Ovary (tissue), 9 donors: ENCODE measurements around the gene RAF1. TPM values are rescaled to one million over a fixed set of nuclear protein-coding genes. Genes with fewer than 3 reads are reported as not detected.

Experiments used
- polyA plus RNA-seq, 2 donors: library from polyadenylated mRNA; stranded (reverse); fragments of 200-250 nt in 1 of 2; fragments of 350-450 nt in 1 of 2; fragmentation: Illumina TruSeq in 1 of 2; extraction: RNeasy Lipid Tissue Mini Kit (QIAGEN cat#74804) in 1 of 2; gene quantifications; one replicate each; pipeline ENCODE4 v1.2.3, GENCODE V29; 2013 to 2014
- small RNA-seq: library from RNA; depleted of rRNA; stranded (forward); fragments of <200 nt; gene quantifications from one replicate; pipeline ENCODE3, GENCODE V24; 2016
- total RNA-seq, 7 donors: library from RNA; depleted of rRNA in 2 of 7; stranded (reverse); fragments of >200 nt in 2 of 7; fragmentation: NEBNext Ultra II Directional in 3 of 7; extraction: Animal tissue kit (Norgen Biotek cat#: 25700) in 3 of 7; gene quantifications; one replicate each; pipeline versions ENCODE4 v1.1.0 to v1.2.4, GENCODE V29; 2016 to 2023
- donor health status: DM: no; HTN: no; CAD: no; lungs with moderate emphysema.
- donor health status: DM: no; HTN: no; CAD: no.
- donor health status: Bipolar disorder and iron deficiency.
- donor health status: DM: yes; HTN: yes; CAD: no.
- donor health status: DM: no; HTN: no; CAD: no.
- donor health status: DM: yes; HTN: yes; CAD: no.

The RAF1 gene
- total and polyA plus RNA-seq, 9 donors: 62.1 to 106 (median 78.8) TPM

Small RNAs within 50 kb of the gene (small RNA-seq; reads per million reads assigned to genes)
- gene CRIP1P1 (not detected), gene RF00017 (not detected)

Other genes starting within 250 kb of the RAF1 start
- 10 to 100 TPM; 18.1 to 27.4 (median 23.5) TPM for gene TSEN2, start 179.6 kb downstream of the RAF1 start, total RNA-seq
- gene TSEN2, start 179.6 kb downstream of the RAF1 start, polyA plus RNA-seq: 10 to 100 TPM; 13.2 to 17.2 TPM
- gene MKRN2OS, start 118.6 kb downstream of the RAF1 start, total RNA-seq: 1 to 10 TPM in 1 of 7 donors, under 1 TPM in 1, not detected in 5; 0.27 to 1.1 TPM
- gene MKRN2OS, start 118.6 kb downstream of the RAF1 start, polyA plus RNA-seq: not detected
- 10 to 100 TPM; 23.8 to 42.3 (median 28.8) TPM for gene MKRN2, start 107.0 kb downstream of the RAF1 start, total RNA-seq
- gene MKRN2, start 107.0 kb downstream of the RAF1 start, polyA plus RNA-seq: 10 to 100 TPM; 24.2 to 31.6 TPM
- gene TMEM40, start 95.1 kb upstream of the RAF1 start, total RNA-seq: under 1 TPM in 1 of 7 donors, not detected in 6; 0.80 TPM
- gene TMEM40, start 95.1 kb upstream of the RAF1 start, polyA plus RNA-seq: under 1 TPM; 0.11 to 0.20 TPM
- 10 to 100 TPM; 11.4 to 25.1 (median 17.6) TPM for gene CAND2, start 132.6 kb upstream of the RAF1 start, total RNA-seq
- 1 to 10 TPM; 3.5 to 6.3 TPM for gene CAND2, start 132.6 kb upstream of the RAF1 start, polyA plus RNA-seq
- 1,000 to 10,000 TPM; 1,975 to 3,878 (median 2,959) TPM for gene RPL32, start 177.4 kb upstream of the RAF1 start, total RNA-seq
- 1,000 to 10,000 TPM; 4,745 to 7,414 TPM for gene RPL32, start 177.4 kb upstream of the RAF1 start, polyA plus RNA-seq